SHP77 treated with DMSO at 0.1 percent for 48 hours (cell line): ENCODE measurements around the gene ATP10B.
"Not testable (repeated sequence)": the region's sequence is repeated elsewhere in the genome, so short reads cannot be mapped to it uniquely, and the experiment has no call there.

Experiments used
- DNase-seq: peaks from one replicate; lab custom pipeline; 2025; lab: John Stamatoyannopoulos, UW

The ATP10B gene

DNA sequence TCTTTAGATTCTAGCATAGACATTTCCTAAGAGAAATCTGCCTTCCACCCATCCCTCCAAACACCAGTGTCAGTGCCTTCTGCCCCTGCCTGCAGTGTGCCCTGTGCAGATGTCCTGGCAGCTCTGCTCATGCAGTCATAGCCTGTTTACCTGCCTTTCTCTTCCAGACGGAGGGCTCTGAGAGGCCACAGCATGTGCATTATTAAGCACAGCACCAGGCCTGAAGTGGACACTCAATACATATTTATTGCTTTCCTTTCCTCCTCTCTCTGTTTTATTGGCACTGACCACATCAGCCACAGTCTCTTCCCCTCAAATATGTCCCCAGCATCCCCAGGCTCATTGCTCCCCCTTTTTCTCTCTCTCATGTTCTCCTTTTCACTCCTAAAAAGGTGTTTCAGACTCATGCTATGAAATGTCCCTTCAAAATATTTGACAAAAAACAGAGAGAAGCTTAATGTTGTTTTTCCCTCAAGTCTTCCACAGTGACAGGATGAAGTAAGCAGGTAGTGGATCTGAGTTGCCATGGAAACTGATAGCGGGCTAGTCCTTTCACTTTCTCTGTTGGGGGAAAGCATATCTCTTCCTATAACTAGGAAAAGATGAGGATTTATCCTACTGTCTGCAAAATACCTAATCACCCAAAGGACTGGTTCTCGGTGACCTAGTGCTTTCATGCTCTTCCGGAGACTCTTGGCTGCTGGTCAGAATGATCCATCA lies 100.9 kb downstream of the ATP10B start:
- DNase-seq, result no peak

DNA sequence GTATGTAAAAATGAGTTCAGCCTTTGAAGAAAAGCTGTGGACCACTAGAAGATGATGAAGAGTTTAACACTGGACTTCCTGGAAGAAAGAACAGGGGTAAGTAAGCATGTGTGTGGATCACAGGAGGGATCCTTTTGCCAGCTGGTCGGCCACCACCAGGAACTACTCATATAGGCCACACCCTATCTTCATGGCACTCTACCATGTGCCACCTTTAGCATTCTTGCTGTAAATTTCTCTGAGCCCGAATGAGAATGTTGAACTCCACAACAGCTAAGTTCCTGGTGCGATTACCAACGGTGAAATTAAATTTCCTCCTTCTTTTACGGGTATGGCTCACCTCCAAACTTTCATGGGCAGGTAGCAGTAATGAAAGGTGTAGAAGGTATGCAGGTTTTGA lies 102.3 kb downstream of the ATP10B start:
- no peak for DNase-seq

DNA sequence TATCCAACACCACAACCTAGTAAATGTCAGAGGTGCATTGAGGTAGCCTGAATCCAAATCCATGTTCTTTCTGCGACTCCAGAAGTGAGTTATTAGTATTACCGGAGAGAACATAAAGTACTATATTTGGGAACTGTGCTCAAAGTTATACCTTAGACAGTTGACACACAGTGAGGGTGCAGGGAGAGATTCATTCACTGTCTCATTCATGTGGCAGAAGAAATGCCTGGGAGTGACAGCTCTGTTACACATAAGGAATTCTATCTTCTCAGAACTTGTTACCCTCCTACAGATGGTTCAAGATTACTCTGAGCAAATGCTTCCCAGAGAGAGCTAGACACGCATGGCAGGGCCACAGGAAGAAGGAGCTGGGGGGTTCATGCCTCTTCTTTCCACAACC lies 103.0 kb downstream of the ATP10B start:
- DNase-seq, result no peak

DNA sequence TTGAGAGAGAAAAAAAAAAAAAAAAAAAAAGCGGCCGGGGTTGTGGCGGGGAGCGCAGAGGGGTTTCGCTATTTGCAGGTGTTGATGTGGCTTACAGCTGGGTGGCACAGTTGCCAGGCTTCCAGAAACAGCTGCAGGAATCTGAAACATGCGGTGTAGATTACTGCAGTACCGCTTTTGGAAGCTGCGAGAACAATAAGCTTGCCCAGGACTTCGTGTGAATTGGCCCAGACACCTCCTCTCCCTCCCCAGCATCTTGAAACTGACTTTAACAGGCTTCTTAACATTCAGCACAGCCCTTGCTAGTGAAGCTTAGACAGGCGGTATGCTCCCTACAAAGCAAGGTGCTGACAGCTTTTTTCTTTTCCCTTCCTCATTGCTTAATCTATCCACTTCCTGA lies 104.0 kb downstream of the ATP10B start:
- no peak for DNase-seq

DNA sequence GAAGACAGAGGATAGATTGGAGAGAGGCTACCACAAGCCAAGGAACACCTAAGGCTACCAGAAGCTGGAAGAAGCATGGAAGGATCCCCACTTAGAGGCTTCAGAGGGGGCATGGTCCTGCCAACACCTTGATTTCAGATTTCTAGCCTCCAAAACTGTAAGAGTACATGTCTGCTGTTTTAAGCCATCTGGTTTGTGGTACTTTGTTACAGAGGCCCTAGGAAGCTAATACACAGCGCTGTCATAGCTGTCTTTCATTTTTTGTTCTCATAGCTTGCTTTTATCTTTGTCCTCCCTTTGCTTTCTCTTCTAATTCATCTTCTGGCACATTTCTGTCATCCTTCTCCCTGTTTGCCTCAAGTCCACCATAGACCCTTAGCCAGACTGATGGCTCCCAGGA lies 104.5 kb downstream of the ATP10B start:
- no peak for DNase-seq

DNA sequence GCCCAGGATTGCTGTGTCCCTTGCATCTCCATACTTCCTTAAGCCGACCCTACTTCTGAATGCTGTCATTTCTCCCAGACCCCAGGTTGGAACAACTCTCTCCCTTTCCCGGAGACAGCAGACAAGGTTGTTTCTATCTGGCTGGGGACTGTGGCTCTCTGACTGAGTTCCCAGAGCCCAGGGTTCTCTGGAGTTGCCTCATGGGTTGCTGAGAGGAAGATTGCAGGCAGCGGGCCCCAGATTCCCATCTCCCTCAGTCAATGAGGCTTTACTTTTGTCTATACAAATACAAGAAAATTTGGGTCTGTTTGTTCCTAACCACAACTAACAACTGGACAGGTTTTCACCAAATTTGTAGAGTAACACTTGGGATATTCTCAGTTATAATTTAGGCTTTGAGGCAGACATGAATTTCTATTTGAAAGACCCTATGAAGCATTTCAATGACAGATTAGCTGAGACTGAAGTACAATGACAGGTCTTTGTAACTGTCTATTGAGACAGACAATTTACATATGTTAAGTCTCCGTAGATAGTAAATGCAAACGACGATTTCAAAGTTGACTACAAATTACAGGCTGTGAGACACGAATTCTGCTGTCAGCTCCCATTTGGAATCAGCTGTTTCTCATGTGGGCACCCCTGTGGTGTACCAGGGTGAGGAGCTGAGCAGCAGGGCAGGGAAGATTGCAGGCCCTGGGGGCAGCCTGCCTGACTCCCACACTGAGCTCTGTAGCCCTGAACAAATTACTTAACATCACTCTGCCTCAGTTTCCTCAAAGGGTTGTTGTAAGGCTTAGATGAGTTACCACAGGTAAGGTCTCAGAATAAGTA lies 107.5 kb downstream of the ATP10B start:
- no peak for DNase-seq

DNA sequence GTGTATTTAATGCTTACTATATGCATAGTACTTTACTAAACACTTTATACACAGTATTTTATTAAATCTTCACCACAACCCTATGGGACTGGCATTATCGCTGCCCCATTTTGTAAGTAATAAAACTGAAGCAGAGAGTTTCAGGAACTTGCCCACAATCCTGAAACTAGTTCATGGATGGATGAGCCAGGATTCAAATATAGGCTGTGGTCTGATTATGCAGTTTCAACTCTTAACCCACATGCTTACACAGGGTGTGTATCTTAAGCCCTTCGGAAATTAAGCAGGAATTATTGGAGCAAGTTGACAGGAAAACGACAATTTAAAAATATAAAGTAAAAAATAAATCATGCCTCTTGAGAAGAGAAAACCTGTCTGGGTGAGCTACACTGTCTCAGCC lies 109.0 kb downstream of the ATP10B start:
- no peak for DNase-seq

DNA sequence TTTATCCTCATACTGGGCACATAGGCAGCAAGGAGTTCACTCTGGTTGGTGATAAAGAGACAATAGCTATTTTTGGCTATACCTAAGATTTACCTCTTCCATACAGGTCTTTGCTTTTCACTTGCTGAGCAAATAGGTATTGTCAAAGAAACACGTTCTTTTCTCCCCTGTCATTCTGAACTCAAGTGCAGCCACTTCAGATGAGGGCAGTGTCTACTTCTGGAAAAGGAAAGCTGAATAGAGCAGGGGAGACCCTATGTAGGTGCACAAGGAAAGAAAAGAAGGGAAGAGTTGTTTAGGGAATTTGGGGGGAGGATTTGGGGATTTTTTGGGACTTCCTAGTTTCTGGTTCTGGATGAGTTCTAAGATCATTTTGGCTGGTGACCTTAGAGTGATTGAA lies 109.6 kb downstream of the ATP10B start:
- DNase-seq, result no peak

DNA sequence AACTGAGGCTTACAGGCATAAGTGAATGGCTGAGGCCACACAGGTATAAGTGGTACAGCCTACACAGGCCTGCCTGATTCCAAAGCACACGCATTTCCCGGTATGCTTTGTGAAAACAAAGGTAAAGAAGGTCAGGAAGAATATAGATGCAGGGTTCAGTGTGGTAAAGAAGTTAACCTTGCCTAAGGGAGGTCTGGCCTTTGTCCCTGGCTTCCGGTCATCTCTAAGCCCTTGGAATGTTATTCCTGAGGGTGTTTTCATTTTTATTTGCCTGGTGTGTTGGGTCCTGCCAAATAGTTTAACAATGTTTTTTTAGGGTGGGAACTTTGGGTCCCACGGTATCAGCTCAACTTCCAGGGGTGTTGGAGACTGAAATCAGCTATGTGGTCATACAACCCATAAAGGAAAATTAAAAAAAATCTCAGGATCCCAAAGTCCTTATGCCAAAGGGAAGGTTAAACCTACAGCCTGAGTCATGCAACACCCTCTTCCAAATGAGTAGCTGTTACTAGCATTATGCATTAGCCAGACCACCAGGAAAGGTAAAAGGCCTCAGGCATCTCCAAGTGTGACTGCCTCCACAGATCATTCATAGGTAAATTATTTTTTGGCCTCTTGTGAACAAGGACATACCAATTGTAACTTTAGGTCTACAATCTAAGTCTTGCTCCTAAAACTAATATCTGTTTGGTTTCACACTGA lies 124.6 kb downstream of the ATP10B start:
- DNase-seq, result no peak

DNA sequence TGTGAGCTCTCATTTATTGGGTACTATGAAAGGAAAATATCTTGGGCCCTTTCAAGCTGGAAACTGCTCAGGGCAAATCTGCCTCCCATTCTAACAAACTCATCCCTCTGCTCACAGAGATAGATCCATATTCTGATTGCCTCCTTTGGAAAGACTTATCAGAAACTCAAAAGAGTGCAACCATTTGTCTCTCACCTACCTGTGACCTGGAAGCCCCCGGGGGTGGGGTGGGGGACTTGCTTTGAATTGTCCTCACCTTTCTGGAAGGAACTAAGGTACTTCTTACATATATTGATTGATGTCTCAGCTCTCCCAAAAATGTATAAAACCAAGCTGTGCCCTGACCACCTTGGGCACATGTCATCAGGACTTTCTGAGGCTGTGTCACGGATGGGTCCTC lies 125.3 kb downstream of the ATP10B start:
- DNase-seq, result no peak

DNA sequence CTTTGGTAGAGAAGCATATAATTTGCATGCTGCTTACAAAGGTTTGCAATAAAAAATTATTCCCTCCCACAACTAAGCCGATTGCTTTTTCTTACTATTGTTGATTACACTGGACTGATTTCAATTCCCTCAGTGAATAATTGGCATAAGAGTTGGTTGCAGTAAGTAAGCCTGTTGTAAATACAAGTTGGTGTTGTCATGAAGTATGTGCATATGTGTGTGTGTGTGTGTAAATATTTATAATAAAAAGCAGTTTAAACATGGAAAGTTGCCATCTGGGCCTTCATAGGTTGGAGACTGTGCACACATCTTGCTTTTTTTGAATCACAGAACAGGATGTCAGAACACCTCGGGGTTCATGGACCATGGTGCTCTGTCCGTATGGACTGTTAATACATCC lies 131.2 kb downstream of the ATP10B start:
- no peak for DNase-seq

DNA sequence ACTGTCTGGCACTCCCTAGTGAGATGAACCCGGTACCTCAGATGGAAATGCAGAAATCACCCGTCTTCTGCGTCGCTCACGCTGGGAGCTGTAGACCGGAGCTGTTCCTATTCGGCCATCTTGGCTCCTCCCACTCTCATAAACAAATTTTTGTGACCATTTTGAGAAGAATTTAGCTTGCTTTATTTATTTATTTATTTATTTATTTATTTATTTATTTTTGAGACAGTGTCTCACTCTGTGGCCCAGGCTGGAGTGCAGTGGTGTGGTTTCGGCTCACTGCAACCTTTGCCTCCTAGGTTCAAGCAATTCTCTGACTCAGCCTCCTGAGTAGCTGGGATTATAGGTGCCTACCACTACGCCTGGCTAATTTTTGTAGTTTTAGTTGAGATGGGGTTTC lies 136.5 kb downstream of the ATP10B start:
- DNase-seq, result not testable (repeated sequence)

DNA sequence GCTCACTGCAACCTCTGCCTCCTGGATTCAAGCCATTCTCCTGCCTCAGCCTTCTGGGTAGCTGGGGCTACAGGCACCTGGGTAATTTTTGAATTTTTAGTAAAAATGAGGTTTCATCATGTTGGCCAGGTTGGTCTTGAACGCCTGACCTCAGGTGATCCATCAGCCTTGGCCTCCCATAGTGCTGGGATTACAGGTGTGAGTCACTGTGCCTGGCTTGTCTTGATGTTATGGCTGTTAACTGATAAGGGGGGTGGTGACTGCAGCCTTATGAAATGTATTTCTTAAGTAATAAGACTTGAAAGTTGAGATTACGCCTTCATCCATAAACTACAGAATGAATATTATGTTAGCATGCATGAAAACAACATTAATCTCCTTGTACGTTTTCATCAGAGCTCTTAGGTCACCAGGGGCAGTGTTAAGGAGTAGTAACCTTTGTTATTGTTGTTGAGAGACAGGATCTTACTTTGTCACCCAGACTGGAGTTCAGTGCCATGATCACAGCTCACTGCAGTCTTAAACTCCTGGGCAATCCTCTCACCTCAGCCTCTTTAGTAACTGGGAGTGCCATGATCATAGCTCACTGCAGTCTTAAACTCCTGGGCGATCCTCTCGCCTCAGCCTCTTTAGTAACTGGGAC lies 148.3 kb downstream of the ATP10B start:
- no peak for DNase-seq

DNA sequence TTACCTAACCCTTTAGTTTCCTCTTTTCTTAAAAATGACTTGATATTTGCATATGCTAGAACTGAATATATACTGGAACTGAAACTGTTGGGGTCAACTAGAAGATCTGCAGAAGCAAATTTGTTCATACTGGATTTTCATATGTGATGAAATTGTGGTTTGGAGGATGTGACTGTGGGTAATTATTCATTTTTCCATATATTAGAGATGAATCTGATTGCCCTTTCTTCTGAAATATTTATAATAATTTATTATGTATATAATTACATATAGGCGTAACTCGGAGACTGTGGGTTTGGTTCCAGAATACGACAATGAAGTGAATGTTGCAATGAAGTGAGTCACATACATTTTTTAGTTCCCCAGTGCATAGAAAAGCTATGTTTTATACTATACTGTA lies 149.1 kb downstream of the ATP10B start:
- DNase-seq, result no peak

DNA sequence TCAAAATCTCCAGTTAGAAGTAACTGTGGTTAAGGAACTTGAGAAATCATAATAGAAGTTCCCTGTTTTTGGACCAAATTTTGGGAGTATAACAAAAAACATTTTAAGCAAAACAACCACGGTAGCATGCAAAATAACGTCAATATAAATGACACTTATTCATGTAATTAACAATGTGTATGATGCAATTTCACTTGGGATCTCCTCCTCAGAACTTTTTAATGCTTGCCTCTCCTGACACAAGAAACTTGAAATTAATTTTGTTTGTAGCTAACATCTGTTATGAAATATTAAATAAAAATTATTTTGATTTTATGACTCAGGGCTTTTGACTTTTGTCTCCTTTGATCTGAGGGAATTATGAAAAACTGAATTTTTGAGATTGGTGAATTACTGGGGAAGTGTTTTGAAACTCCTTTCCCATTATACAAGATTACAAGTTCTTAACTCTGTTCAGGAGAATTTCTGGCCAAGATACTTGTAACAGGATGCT lies 149.7 kb downstream of the ATP10B start:
- no peak for DNase-seq

DNA sequence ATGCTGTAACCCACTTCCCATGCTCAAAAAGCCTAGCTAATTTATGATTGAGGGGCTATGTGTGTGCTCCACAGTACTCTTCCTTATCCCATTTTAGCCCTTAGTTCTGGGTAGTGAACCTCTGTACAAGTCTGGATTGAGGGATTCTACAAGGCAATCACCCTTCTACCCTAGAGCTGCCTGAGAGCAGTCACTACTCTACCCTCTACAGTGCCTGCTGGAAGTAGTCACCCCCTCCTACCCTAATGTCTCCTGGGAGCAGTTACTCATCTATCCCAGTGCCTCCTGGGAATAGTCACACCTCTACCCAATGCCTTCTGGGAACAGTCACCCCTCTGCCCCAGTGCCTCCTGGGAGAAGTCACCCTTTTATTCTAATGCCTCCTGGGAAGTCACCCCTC lies 150.6 kb downstream of the ATP10B start:
- DNase-seq, result no peak

DNA sequence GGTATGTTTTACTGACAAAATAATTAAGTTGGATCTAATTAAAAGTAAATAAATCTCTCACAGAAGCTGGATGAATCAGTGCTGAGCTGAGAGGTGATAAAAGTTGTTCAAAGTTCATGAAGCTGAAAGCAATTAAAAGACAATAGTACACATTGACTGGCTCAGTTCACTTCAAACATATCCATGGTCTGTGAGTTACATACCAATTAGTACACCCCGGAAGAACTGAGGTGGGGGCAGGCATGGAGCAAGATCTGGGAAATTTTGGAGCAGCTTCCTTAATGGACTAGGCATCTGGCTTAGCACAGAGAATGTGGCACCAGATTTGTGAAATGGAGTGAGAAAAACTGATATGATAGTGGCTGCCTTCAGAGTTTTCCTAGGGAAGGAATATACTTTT lies 152.7 kb downstream of the ATP10B start:
- DNase-seq, result no peak

DNA sequence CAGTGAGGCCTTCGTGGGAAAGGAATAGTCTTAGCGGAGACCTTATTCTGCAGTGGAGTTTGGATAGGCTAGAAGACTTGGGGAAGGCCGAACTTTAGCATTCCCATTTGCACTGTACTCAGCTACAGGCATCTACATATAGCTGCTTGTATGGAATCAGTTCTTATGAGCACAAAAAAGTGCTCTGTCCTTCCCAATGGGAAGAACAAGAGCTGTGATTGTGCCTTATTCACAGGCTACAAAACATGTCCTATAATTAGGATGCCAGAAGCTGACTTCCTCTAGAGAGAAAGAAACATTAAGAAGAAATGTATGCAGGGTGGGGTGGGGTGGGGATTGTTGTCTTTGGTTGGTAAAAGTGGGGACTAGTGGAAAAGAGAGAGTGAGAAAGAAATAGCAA lies 154.7 kb downstream of the ATP10B start:
- DNase-seq, result no peak

DNA sequence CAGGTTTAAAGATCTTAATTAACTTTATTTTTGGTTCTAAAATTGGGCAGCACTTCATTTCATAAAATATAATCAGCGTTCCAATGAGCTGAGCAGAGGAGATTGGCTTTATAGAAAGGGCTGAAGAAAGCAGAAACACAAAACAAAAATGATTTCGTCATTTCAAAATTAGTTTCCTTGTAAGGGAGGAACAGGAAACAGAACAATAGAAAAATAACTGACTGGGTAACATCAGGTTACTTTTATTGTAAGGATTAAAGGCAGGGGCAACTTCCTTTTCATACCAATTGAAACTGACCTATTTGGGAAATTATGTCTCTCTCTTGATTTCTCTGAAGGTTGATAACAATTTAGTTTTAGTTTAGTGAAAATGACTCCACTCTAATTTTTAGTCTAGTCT lies 157.1 kb downstream of the ATP10B start:
- no peak for DNase-seq

DNA sequence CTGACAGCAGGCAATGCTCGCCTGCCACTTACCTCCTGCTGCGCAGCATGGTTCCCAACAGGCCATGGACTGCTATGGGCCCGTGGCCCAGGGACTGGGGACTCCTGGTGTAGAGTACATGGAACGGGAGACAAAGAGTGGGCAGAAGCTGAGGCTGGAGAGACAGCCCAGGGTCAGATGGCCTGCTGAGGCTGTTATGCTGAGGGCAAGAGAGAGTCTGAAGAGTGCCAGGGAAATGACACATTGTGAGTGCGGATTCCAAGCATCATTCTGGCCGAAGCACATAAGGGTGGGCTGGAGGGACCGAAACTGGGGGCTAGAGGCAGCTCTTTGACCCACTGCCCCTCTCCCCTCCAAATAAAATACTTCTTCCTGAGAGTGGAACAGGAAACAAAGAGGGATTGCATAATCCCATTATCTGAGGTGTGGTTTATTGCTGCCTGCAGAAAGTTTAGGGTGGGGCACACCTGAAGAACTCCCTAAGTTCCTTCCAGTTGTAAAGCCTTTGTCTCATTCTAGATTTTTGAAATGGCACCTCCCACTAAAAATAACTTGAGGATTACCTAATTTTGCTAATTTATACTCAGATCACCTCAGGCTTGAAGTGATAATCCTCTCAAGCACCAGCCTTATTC lies 158.1 kb downstream of the ATP10B start:
- no peak for DNase-seq

DNA sequence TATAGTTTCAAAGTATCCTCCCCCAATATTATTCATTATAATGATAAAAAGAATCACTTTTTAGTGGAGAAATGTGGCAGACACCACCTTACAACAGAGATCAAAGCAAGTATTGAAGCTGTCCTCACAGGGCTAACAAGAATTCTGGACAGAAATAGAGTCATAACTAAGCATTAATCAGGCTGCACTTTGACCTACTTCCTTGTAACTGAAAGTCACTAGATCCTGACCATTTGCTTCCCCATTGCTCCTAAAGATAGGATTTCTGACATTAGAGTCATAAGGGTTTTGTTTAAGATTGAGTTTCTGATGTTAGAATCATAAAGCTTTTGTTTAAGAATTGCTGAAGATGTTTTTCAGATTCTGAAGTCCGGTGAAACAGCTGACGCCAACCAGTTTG lies 159.7 kb downstream of the ATP10B start:
- DNase-seq, result no peak

DNA sequence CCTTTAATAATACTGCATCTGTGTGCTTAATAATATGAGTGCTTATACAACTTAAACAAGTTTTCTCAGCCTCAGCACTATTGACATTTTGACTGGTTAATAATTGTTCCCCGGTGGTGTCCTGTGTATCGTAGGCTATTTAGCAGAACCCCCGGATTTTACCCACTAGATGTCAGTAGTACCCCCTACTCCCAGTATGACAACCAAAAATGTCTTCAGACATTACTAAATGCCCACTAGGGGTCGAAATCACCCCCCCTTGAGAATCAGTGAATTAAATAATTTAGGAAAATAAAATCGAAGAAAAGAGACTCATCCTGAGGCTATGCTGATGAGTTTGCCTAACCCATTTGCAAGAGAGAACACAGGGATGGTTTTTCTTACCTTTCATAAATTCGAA lies 166.3 kb downstream of the ATP10B start:
- no peak for DNase-seq
